Activated CD8-positive, alpha-beta memory T cell treated with anti-CD3 and anti-CD28 coated beads, Interleukin-2, amount 50 U/mL, for 1 hour (primary cell): ENCODE results near the gene PTPRM.

Experiments
- DNase-seq: peaks from one replicate; pipeline ENCODE4 v3.0.0-alpha.2; 2020; ENCODE audit errors: extremely low read depth

PTPRM gene

DNA sequence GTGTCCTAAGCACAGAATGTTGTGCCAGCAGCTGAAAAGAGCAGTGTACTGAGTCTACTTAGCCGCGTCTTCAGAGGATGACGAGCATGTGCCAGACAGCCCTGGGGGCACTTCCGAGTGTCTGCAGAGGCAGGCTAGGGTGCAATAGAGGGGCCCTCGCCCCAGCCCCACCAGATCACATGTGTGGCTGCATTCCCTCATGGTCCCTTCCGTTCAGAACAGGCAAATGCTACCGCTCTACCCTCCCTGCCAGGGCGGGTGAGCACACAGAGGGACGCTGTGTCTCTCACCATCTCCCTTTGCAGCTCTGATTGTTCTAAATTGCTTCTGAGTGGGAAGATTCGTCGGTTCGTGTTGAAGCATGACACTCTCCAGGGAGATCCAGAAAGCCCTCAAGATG lies 829.9 kb downstream of the PTPRM start:
- no peak for DNase-seq

DNA sequence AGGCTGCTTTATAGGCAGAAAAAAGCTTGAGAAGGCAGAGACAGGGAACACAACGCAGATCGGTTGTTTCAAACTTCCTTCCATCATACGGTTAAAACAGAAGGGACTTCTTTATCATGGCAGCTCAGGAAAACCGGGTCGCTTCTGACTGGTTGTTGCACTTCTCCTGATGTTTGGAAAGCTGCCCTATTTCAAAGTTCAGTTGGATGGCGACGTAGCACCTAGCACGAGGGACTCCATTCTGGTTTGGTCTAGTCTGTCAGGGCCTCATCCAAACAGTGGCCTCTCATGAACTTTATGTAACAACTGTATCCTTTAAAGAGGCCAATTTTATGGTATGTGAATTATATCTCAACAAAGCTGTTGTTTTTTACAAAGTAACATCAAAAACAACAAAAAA lies 832.0 kb downstream of the PTPRM start:
- DNase-seq = no peak

DNA sequence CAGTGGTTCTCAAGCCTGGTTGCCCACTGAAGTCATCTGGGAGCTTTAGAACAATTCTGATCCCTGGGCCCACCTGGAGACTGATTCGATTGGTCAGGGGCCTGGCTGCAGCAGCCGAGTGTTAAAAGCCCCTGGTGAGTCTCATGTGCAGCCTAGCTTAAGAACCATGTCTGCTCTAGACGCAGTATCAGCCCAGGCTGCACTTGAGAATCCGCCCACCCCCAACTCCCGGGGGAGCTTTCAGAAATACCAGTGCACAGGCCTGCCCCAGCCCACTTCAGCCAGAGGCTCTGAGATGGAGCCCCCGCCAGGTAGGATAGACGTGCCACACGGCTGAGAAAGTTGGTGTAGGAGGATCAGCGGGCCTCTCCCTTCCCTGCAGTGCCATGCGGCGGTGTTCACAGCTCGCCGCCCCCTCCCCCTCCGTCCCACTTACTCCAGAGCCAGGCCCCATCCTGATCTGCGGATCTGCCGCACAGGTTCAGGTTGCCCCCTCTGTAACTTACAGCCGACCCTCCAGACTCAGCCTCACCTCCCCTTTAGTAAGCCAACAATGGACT lies 833.2 kb downstream of the PTPRM start:
- no peak for DNase-seq

DNA sequence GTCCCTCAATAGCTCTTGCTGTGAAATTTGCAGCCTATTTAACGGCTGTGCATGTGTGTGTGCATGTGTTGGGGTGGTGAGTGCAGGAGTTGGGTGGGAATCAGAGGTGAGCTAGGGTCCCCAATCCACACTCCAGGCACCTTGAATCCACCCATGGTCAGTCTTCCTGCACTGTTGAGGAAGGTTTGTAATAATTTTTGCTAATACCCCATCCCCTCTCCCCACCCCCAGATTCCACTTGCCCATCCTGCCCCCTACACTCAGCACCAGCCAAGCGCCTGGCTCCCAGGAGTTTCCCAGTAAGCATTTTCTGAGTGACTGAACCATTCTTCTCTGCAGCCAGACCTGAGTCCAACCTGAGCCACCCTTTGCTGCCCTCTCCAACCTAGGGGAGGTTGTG lies 833.7 kb downstream of the PTPRM start:
- no peak for DNase-seq

DNA sequence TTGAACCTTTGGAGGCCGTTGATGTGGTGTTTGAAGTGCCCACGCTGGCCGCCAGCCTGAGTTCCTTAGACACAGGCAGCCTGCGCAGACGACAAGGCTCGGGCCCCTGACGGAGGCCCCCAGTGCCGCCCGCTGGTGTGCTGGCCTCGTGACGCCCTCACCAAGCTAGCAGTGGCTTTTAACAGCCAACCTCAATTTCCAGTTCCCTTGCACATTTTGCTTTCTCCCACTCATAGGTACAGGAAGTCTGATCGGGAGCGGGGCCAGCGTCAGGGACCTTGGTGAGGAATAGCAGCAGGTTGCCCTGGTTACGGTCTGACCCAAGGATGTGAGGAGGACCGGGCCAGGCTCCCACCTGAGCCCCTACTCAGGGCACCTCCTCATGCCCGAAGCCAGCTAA lies 834.5 kb downstream of the PTPRM start:
- no peak for DNase-seq

DNA sequence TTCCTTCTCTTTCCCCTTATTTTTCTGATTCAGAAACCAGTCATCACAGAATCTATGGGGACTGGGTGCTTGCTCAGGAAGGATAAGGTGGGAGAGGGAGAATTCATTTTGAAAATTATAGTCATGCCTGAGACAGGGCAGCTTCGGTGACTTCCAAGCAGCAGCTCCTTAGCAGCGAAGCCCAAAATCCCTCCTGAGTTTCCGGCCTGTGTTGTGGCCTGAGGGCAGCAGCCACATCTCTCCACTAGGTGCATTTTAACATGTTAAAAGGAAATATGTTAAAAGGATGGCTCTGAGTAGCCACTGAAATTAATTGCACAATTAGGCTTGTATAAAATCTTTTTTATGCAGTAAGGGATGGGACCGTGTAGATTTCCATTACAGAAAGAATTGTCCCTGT lies 835.1 kb downstream of the PTPRM start:
- no peak for DNase-seq

DNA sequence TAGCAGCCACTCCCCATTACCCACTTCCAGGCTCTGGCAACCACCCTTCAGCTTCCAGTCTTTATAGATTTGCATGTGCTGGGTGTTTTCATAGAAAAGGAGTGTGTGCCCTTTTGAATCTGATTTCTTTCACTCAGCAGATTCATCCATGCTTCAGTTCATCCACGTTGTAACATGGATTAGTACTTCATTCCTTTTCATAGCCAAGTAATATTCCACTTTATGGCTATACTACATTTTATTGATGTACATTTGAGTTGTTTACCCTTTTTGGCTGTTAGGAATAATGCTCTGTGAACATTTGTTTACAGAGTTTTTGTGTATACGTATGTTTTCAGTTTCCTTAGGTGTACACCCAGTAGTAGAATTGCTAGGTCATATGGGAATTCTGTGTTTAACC lies 836.6 kb downstream of the PTPRM start:
- no peak for DNase-seq

DNA sequence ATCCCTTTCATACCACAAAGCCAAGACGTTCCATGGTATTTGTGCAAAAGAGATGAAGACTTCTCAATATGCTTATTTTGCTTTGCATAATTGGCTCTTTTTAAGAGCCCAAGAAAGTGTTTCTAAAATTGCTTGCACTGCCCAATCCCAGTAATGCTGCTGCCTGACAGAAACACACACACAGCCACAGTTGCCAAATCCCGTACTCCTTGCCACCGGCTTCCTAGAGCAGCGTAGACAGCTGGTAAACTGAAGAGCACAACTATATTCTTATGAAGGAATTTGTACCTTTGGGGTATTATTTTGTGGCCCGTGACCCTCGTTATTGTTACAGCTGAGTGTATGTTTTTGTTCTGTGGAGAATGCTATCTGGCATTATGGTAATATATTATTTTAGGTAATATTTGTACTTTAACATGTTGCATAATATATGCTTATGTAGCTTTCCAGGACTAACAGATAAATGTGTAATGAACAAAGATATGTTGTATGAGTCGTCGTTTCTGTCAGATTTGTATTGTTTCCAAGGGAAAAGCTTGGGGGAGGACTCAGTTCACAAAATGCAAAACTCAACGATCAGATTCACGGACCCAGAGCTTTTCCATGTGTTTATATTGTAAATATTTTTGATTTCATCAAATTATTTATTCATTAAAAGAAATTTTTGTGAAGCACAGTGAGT lies 839.2 kb downstream of the PTPRM start:
- DNase-seq = no peak

DNA sequence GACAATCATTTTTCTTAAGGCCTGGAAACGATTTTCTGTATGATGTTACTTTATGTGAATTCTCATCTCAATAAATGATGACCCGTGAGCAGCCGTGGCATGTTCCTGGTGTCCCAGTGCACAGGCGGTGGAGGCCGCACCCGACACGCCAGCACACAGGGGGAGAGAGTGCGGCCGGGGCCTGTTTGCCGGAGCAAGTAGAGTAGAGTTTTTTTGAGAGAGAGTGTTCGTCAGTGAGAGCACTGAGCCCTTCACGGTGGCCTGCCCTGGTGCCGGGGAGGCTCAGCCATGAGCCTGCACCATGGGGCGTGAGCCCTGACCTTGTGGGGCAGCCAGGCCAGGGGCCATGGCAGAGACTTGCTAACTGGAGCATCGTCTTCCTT lies 839.7 kb downstream of the PTPRM start:
- DNase-seq = no peak

DNA sequence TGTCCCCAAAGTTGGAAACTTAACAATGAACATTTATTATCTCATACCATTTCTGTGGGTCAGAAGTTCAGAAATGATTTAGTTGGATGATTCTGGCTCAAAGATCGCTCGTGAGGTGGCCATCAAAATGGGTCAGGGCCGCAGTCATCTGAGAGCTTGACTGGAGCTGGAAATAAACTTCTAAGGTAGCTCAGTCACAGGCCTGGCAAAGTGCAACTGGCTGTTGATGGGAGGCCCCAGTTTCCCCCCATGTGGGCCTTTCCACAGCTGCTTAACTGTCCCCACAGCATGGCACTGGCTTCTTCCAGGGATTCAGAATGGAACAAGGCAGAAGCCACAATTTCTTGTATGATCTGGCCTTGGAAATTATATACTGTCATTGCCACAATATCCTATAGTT lies 842.0 kb downstream of the PTPRM start:
- no peak for DNase-seq

DNA sequence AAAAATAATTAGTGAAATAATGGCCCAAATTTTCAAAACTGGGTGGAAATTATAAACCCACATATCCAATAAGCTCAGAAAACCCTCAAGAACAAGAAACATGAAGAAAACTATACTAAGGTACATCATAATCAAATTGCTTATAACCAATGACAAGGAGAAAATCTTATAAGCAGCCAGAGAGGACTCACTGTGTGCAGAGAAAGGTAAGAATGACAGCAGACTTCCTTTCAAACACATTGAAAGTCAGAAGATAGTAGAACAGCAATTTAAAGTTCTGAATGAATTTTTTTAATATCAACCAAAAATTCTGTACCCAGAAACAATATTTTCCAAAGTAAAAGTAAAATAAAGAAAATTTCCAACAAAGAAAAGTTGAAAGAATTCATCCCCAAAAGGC lies 844.4 kb downstream of the PTPRM start:
- no peak for DNase-seq

DNA sequence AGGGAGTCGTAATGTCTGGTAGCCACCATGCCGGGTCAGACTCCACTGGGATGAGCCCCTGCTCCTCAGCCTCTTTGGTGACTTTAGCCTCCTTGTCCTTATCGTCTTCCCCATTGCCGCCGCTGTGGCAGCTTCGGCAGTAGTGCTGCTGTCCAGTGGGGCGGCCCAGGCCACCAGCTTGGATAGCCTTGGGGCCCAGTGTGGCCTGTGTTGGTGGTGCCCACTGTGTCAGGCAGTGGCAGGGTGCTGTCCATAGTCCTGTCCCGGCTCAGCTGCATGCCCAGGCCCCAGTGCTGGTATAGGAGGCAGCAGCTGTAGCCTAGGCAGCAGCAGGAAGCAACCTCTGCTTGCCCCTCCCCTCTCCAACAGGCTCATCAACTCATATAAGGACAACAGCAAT lies 845.0 kb downstream of the PTPRM start:
- no peak for DNase-seq

DNA sequence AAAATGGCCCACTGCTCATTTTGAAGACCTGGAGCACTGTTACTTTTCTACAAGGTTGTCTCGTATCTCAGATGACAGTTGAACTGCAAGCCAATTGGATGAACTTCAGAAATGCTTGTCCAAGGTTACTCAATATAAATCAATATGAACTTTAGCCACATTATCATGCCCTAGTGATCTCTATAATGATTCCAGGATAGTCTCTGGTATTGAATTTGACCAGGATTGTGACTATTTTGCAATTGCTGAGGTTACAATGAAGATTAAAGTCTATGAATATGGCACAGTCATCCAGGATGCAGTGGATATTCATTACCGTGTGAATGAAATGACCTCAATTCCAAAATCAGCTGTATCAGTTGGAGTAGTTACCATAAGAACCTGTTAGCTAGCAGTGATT lies 846.1 kb downstream of the PTPRM start:
- DNase-seq = no peak

DNA sequence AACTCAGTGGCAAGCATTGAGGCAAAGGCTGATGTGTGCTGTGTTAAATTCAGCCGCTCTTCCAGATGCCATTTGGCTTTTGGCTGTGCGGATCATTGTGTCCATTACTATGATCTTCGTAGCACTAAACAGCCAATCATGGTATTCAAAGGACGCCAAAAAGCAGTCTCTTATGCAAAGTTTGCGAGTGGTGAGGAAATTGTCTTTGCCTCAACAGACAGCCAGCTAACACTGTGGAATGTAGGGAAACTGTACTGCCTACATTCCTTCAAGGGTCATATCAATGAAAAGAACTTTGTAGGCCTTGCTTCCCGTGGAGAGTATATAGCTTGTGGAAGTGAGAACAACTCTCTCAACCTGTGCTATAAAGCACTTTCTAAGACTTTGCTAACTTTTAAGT lies 846.6 kb downstream of the PTPRM start:
- DNase-seq = no peak

DNA sequence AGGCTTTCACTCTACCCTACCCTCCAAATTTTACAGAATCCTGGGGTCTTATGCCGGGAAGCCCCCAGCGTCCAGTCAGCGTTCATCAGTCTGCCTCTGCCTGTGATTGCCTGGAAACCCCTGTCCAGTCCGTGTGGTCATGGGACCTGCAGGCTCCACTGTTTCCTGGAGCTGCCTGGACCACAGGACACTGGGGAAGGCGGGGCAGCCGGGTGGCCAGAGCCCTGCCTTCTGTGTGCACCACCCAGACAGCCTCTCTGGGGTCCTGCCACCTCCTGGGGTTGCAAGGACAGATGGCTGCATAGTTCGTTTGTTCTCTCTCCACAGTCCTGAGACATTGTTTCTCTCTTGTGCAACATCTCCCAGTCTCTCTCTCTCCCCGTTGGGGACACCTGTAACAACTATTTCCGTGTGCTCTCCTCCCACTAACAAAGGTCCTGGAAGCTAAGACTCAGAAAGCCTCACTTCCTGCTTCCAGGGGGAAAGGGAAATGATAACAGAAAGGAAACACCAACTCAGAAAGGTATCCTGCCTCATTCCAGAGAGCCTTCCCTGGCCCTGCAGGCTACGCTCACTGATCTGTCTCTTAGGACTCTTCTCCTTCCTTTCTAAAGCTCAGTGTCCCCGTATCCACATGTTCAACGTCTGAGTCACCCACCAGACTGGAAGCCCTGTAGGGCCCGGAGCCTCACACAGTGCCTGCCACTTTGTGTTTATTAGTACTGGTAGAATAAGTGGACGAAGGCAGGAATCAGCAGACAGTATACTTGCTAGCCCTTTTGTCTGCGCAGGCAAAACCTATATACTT lies 849.3 kb downstream of the PTPRM start:
- DNase-seq = no peak

DNA sequence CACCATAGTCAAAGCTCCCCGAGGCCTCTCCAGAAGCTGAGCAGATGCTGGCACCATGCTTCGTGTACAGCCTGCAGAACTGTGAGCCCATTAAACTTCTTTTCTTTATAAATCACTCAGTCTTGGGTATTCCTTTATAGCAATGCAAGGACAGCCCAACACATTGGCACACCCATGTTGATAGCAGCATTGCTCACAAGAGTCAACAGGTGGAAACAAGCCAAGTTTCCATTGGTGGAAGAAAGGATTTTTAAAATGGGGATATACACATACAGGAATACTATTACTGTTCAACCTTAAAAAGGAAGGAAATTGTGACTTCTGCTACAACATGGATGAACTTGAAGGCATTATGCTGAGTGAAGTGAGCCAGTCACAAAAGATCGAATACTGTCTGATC lies 855.3 kb downstream of the PTPRM start:
- DNase-seq = no peak

DNA sequence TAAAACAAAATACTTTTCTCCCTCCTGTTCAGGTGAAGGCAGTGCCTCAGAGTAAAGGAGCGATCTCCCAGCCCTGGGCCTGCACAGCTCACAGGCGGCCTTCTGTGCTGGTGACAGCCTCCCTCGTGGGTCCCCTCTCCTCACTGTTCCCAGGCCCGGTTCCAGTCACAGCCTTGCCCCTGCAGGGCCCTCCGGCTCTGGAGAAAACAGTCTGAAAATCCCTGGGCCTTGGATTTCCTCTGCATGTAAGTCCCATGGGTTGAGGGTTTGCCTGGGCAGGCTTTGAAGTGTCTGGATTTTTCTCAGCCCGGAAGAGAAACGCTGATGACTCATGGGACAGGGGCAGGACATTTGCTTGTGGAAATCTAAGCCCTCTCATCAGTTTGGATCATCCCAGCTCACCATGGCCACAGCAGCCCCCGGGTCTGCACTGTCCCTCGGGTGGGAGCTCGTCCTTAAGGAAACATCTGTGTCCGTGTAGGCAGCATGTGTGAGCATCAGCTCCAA lies 856.0 kb downstream of the PTPRM start:
- DNase-seq = no peak

DNA sequence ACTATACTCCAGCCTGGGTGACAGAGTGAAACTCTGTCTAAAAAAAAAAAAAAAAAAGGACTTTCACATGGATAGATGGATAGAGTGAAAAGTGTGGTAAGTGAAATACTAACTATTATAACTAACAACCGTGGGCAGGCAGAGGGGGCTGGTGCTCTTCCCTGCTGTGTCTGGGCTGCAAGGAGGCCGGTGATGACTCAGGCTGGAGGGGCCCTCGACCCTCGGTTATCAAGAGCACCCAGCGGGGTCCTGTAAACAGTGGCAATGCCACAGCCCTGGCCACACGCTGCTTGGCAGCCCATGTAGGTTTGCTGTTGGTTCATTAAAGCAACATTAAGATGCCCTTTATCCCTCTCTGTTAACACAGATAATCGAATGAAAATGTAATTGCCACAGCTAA lies 857.4 kb downstream of the PTPRM start:
- DNase-seq = no peak

DNA sequence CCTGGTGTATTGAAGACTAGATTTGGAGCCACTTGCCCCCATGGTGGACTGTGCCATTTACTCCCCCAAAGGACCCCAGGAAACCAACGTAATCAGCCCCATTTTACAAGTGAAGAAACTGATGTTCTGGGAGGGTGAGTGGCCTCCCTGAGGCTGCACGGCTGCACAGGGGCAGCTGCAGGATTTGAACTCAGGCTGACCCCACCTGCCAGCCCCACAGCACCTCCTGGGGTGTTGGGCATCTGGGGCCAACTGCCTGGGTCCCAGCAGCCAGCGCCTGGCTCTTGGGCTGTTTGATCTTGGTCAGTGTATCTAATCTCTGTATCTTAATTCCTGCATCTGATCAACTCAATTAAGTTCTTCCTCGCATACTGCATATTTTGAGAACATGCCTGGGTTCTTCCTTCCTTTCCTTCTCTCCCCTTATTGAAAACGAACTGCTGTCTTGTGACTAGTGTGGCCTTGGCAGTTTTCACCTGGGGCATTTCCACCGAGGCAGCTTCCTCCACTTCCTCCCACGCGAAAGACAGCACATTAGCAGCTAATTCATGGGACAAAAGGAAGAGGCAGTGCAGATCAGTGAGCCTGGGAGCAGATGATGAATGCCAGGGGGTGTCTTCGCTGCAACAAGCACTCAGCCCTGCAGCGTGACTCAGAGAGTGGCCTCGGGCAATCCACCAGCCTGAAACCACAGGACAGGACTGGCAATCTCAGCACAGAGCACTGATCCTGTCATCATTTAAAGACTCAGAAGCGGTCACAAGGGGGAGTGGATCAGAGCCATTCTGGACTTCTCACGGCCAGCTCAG lies 858.0 kb downstream of the PTPRM start:
- DNase-seq = no peak

DNA sequence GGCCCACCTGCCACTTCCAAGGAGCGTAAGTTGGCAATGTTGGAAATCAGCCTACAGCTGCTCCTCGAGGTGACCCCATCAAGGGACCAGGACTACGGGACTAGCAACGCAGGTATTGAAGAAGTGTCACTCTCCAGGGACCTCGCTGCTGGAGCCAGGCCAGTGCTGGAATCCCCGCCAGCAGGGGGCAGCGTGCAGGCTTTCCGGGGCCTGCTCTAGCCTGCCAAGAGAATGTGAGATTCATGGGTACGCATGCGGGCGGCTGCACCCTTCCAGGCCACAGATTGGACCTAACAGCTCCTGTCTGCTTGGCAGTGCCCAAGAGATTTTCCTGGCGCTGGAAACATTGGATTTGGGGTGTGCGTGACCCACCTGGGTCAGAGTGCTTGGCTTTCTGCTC lies 859.3 kb downstream of the PTPRM start:
- no peak for DNase-seq

DNA sequence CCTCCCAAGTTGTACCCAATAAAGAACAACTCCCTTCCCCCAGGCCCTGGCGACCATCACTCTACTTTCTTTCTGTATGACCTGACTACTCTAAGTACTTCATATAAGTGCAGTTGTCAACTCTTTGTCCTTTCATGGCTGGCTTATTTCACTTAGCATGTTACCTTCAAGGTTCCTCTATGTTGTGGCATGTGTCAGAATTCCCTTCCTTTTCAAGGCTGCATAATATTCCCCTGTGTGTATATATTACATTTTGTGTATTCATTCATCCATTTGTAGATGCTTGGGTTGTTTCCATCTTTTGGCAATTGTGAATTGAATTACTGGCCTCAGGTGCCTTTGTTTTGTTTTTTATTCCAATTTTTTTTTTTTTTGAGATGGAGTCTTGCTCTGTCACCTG lies 860.2 kb downstream of the PTPRM start:
- no peak for DNase-seq

DNA sequence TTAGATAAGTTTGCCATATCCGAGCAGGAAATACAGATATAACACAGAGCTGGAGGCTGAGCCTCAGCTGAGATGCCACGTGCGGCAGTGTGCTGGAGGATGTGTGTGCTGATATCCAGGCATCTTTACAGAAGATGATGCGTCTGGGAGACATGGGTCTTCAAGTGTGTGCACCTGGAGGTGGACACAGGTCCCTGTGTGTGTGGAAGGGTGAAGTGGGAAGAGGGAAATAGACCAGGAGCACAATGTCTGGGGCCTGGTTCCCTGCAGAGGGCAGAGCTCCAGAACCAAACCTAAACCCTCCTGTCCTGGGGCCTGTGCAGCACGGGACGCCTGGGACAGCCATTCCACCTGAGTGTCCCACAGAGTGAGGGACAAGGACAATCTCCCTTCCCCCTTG lies 861.8 kb downstream of the PTPRM start:
- no peak for DNase-seq
